ENCODE results near the gene TELO2. TPM values are rescaled to one million over a fixed set of nuclear protein-coding genes. Genes with fewer than 3 reads are reported as not detected.

Gene TELO2
- total and polyA plus RNA-seq, 9 donors = 0.27 to 36.8 (median 31.7) TPM

DNA sequence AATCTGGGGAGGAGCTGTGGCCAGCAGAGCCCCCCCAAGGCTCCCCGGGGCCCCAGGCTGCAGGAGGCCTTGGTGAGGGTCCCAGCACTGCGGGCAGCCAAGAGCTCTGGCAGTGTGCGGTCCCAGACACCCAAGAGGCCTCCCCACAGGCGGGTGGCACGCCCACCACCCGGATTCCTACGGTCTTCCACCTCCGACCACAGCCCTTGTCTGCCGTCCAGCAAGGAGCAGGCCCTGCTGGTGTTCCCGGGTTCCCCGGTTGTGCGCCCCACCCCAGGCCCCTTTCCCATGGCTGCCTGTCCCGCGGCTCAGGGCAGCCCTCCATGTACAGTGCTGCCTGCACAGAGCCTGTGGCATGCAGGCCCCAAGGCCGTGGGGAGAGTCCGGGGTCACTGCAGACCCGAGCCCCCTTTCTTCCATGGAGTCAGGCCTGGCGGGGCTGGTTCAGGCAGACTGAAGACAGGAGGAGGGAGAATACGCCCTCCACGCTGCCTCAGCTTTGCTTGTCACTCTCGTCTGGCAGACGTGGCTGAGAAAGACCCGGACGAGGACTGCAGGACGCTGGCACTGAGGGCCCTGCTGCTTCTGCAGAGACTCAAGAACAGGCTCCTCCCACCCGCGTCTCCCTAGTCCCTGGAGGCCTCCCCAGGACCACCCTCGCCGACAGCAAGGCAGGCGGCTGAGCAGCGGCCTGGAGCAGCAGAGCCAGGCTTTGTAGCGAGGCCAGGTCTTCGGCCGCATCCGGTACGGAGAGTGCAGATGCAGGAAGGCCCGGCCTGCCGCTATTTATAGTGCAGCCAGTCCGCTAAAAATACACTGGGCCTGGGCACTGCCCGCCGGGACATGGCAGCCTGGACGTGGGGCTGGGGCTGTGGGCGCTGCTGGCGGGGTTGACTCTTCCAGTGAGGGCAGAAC lies 16.4 kb downstream of the TELO2 start:
- WGBS, 3 donors = 76 to 83% (median 81%) methylated on average over 31 to 44 of the region's 44 CpGs
- no peaks in the 10 kb centered on the region for H3K27me3 ChIP-seq
- DNase-seq = no peak
- H3K4me1 ChIP-seq (ENCODE audit: insufficient read depth) = no peaks in the 10 kb centered on the region
- H3K27ac ChIP-seq = no peak overlapping the region
- H3K36me3 ChIP-seq = no peaks in the 10 kb centered on the region
- no peak overlapping the region for H3K4me3 ChIP-seq
- intact Hi-C loops (cut with DNase I) = no loop called here
- TF ChIP-seq EP300 (IDR thresholded peaks at IDR 0.05) (no peak), POLR2A (IDR thresholded peaks at IDR 0.05) (no peak)
- TF ChIP-seq, protein P1, sequence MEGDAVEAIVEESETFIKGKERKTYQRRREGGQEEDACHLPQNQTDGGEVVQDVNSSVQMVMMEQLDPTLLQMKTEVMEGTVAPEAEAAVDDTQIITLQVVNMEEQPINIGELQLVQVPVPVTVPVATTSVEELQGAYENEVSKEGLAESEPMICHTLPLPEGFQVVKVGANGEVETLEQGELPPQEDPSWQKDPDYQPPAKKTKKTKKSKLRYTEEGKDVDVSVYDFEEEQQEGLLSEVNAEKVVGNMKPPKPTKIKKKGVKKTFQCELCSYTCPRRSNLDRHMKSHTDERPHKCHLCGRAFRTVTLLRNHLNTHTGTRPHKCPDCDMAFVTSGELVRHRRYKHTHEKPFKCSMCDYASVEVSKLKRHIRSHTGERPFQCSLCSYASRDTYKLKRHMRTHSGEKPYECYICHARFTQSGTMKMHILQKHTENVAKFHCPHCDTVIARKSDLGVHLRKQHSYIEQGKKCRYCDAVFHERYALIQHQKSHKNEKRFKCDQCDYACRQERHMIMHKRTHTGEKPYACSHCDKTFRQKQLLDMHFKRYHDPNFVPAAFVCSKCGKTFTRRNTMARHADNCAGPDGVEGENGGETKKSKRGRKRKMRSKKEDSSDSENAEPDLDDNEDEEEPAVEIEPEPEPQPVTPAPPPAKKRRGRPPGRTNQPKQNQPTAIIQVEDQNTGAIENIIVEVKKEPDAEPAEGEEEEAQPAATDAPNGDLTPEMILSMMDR (IDR thresholded peaks at IDR 0.05) = no peak
- H3K9me3 ChIP-seq = no peaks in the 10 kb centered on the region

DNA sequence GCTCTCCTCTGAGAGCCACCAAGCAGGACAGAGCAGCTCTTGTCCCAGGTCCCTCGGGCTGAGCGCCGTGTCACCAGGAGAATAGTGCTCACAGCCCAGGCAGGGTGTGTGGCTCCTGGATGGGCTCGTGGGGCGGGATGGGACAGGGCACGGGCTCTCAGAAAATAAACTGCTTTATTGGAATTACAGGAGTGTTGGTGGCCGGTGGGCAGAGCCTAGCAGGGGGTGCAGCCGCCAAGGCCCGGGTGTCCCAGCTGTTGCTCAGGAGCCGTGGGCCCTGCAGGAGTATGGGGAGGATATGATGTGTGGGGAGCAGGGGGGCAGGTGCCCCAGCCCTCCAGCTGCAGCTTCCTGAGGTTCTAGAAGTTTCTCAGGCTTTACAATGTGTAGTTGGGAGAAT lies 17.1 kb downstream of the TELO2 start:
- no peak for DNase-seq
- no peaks in the 10 kb centered on the region for H3K36me3 ChIP-seq
- intact Hi-C loops (cut with DNase I) = no loop called here
- no peaks in the 10 kb centered on the region for H3K4me1 ChIP-seq (ENCODE audit: insufficient read depth)
- no peaks in the 10 kb centered on the region for H3K9me3 ChIP-seq
- TF ChIP-seq POLR2A (IDR thresholded peaks at IDR 0.05) = no peak
- no peak for TF ChIP-seq EP300 (IDR thresholded peaks at IDR 0.05)
- TF ChIP-seq, protein P1 (IDR thresholded peaks at IDR 0.05) = no peak
- H3K27me3 ChIP-seq = no peaks in the 10 kb centered on the region
- 79 to 83% (median 79%) methylated on average over 10 of the region's 10 CpGs for WGBS, 3 donors
- H3K4me3 ChIP-seq = no peak overlapping the region
- H3K27ac ChIP-seq = no peak overlapping the region

DNA sequence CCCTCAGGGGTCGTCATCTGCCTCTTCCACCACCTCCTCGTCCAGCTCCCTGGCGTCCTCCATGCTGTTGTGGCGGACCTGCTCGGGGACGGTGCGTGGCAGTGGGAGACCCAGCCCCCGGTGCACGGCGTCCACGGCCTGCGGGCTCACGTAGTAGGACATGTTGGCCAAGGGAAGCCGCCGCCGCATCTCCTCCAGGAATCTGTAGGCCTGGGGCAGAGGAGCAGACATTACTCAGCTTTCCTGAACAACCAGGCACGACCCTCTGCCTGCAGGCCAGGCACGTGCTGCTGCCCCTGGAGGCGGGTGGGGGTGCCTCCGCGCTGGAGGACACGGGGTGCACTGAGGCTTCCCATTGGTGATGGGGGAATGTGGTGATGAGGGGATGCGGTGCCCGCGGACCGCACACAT lies 17.8 kb downstream of the TELO2 start:
- no peak for DNase-seq
- H3K9me3 ChIP-seq = no peaks in the 10 kb centered on the region
- H3K36me3 ChIP-seq = no peaks in the 10 kb centered on the region
- intact Hi-C loops (cut with DNase I) = no loop called here
- no peak overlapping the region for H3K4me3 ChIP-seq
- H3K27me3 ChIP-seq = no peaks in the 10 kb centered on the region
- no peak for TF ChIP-seq POLR2A (IDR thresholded peaks at IDR 0.05)
- TF ChIP-seq EP300 (IDR thresholded peaks at IDR 0.05) = no peak
- TF ChIP-seq, protein P1 (IDR thresholded peaks at IDR 0.05) = no peak
- H3K27ac ChIP-seq = no peak overlapping the region
- 88 to 90% (median 90%) methylated on average over 26 of the region's 26 CpGs for WGBS, 3 donors
- H3K4me1 ChIP-seq (ENCODE audit: insufficient read depth) = no peaks in the 10 kb centered on the region

DNA sequence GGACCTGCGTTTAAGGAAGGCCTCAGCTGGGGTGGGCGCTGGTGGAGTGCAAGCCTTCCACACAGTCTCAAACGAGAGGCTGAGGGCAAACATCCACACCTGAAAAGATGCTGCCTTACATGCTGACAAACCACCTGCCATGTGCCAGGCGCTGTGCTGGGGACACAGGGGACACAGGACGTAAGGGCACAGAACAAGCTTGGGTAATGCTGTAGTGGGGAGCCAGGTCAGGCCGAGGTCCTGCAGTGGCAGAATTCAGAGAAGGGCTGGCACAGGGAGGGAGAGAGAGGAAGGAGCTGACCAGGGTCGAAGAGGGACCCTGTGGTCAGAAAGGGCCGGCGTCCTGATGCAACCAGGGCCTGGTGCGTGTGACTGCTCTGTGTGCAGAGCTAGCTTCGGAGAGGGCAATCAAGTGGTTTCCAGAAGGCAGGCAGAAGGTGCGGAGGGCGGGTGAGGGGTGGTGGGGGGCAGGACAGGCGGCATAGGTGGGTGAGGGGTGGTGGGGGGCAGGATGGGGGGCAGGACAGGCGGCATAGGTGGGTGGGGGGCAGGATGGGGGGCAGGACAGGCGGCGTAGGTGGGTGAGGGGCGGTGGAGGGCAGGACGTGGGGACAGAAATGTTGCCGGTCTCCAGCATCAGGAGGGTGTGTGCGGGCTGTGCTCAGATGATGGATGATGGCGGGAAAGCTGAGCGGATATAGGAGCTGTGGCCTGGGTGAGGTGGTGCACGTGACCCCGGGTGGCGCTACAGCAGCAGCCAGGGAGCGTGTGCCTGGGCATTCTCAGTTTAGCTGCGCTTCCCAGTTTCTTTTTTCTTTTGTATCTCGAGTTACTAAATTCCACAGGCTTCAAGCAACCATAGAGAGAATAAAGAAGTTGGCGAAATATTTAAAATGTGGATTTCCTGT lies 18.8 kb downstream of the TELO2 start:
- intact Hi-C loops (cut with DNase I) = no loop called here
- no peak overlapping the region for H3K4me3 ChIP-seq
- H3K36me3 ChIP-seq = no peaks in the 10 kb centered on the region
- H3K27me3 ChIP-seq = no peaks in the 10 kb centered on the region
- DNase-seq = no peak
- H3K9me3 ChIP-seq = no peaks in the 10 kb centered on the region
- H3K27ac ChIP-seq = no peak overlapping the region
- TF ChIP-seq EP300 (IDR thresholded peaks at IDR 0.05) = no peak
- no peak for TF ChIP-seq POLR2A (IDR thresholded peaks at IDR 0.05)
- TF ChIP-seq, protein P1 (IDR thresholded peaks at IDR 0.05) = no peak
- no peaks in the 10 kb centered on the region for H3K4me1 ChIP-seq (ENCODE audit: insufficient read depth)
- WGBS, 3 donors = 75 to 81% (median 80%) methylated on average over 30 of the region's 30 CpGs
